ENCODE results near the gene TREH.

DNA sequence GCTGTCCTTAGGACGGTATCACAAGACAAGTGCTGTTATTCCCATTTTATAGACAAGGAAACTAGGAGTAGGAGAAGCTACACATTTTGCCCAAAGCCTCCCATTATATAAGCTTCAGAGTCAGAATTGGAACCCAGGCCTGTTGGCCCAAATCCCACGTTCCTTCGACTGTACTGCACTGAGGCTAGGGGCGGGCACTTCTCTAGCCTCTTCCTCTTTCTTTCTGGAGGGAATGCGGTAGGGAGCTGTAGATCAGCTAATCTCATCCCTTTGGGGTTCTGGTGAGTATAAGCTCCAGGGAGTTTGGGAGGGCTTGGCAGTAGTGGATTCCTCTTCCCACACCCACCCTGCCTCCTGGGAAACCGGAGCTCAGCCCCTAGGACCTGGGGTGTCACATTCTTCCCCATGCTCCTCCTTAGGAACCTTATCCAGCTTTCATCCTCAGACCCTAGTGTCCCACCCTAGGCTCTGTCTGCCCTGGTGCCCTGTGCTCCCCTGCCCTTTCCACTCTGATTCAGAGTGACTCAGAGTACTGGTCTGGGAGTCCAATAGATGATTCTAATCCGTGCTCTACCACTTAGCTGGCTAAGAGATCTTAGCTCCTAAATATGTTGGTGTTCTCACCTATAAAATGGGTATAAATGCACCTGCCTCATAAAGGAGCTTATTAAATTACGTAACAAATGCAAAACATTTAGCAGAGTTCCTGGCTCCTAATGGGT lies 42.7 kb downstream of the TREH start:
- TF ChIP-seq, protein P1, sequence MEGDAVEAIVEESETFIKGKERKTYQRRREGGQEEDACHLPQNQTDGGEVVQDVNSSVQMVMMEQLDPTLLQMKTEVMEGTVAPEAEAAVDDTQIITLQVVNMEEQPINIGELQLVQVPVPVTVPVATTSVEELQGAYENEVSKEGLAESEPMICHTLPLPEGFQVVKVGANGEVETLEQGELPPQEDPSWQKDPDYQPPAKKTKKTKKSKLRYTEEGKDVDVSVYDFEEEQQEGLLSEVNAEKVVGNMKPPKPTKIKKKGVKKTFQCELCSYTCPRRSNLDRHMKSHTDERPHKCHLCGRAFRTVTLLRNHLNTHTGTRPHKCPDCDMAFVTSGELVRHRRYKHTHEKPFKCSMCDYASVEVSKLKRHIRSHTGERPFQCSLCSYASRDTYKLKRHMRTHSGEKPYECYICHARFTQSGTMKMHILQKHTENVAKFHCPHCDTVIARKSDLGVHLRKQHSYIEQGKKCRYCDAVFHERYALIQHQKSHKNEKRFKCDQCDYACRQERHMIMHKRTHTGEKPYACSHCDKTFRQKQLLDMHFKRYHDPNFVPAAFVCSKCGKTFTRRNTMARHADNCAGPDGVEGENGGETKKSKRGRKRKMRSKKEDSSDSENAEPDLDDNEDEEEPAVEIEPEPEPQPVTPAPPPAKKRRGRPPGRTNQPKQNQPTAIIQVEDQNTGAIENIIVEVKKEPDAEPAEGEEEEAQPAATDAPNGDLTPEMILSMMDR (IDR thresholded peaks at IDR 0.05; ENCODE audit: control extremely low read depth in 1 of 3, insufficient read depth in 1 of 3, low read depth in 1 of 3, low read length in 3 of 3), result no peak
- TF ChIP-seq SIX5 (IDR thresholded peaks at IDR 0.05; ENCODE audit: low read depth, low read length), result no peak
- TF ChIP-seq TAF1 (IDR thresholded peaks at IDR 0.05; ENCODE audit: low read depth, low read length), result no peak
- TF ChIP-seq JUND (IDR thresholded peaks at IDR 0.05; ENCODE audit: low read length), result no peak
